IMR-90 (cell line): Measurements from ENCODE around the gene DAB1. TPM values are rescaled to one million over a fixed set of nuclear protein-coding genes. Genes with fewer than 3 reads are reported as not detected.

ENCODE experiments used
- ATAC-seq: fragments of 200-7000 bp; cut with Tn5 transposase; 2 replicates; pipeline ENCODE4 v1.9.1; 2020; ENCODE audit warnings: low read depth, mild to moderate bottlenecking, moderate library complexity
- BruUV-seq: library from RNA; stranded (reverse); fragments of 400-500 nt; replicated peaks from 2 replicates; lab custom pipeline; 2021; lab: Mats Ljungman, UMichigan
- CTCF ChIA-PET: fragments of 300-600 bp; formaldehyde crosslinking; extraction: SDS; loops from one replicate; lab custom pipeline; 2021; ENCODE audit warnings: antibody characterized with exemption; lab: Yijun Ruan, JAX
- POLR2A ChIA-PET: fragments of 300-600 bp; sonication (Branson Sonifier 250); formaldehyde crosslinking; loops from one replicate; lab custom pipeline; 2022; ENCODE audit warnings: antibody characterized with exemption; ENCODE audit not compliant: unreplicated experiment; lab: Charles Lee
- DNase-seq: peaks from one replicate; pipeline ENCODE4 v3.0.0; 2013
- H2AFZ ChIP-seq: replicated peaks from 2 replicates; pipeline ENCODE3; 2013; ENCODE audit warnings: low read length, mild to moderate bottlenecking; ENCODE audit not compliant: poor library complexity
- H2AK5ac ChIP-seq: 2 replicates; pipeline ENCODE4 v1.6.1; 2013; ENCODE audit warnings: low read depth, low read length, inconsistent platforms
- H2AK9ac ChIP-seq: replicated peaks from 2 replicates; pipeline ENCODE3; 2013; ENCODE audit warnings: mild to moderate bottlenecking, low read depth, low read length, moderate library complexity; ENCODE audit not compliant: poor library complexity
- H2BK120ac ChIP-seq: 2 replicates; pipeline ENCODE4 v1.6.1; 2013; ENCODE audit warnings: low read depth, low read length, inconsistent platforms
- H2BK15ac ChIP-seq: 3 replicates; pipeline ENCODE4 v1.6.1; 2013; ENCODE audit warnings: low read depth, low read length, inconsistent platforms
- H2BK20ac ChIP-seq: 2 replicates; pipeline ENCODE4 v1.6.1; 2013; ENCODE audit warnings: low read depth, mild to moderate bottlenecking, inconsistent platforms, low read length, moderate library complexity
- H2BK5ac ChIP-seq: 2 replicates; pipeline ENCODE4 v1.6.1; 2013; ENCODE audit warnings: mild to moderate bottlenecking, low read depth, low read length, inconsistent platforms; ENCODE audit not compliant: poor library complexity, severe bottlenecking
- H3K14ac ChIP-seq: replicated peaks from 2 replicates; pipeline ENCODE4 v1.6.1; 2013; ENCODE audit warnings: low read depth, low read length, inconsistent platforms
- H3K18ac ChIP-seq: 2 replicates; pipeline ENCODE4 v1.6.1; 2013; ENCODE audit warnings: low read depth, low read length, control low read depth
- H3K23ac ChIP-seq: 2 replicates; pipeline ENCODE4 v1.6.1; 2013; ENCODE audit warnings: low read depth, low read length, inconsistent platforms
- H3K27ac ChIP-seq: 2 replicates; pipeline ENCODE4 v1.5.1; 2013; ENCODE audit warnings: mild to moderate bottlenecking, control low read depth, low read length; ENCODE audit not compliant: insufficient read depth
- H3K27me3 ChIP-seq: 2 replicates; pipeline ENCODE4 v1.6.1; 2013; ENCODE audit warnings: low read length; ENCODE audit not compliant: control insufficient read depth, insufficient read depth
- H3K36me3 ChIP-seq: 2 replicates; pipeline ENCODE4 v1.6.1; 2013; ENCODE audit warnings: low read length, mixed read lengths; ENCODE audit not compliant: control insufficient read depth, insufficient read depth
- H3K4ac ChIP-seq: 2 replicates; pipeline ENCODE4 v1.6.1; 2013; ENCODE audit warnings: low read depth, low read length, inconsistent platforms
- H3K4me1 ChIP-seq: 2 replicates; pipeline ENCODE4 v1.6.1; 2013; ENCODE audit warnings: low read length, mixed read lengths; ENCODE audit not compliant: control insufficient read depth, insufficient read depth
- H3K4me2 ChIP-seq: 2 replicates; pipeline ENCODE4 v1.6.1; 2013; ENCODE audit warnings: low read depth, mild to moderate bottlenecking, control low read depth, low read length, moderate library complexity
- H3K4me3 ChIP-seq: 2 replicates; pipeline ENCODE4 v1.5.1; 2013; ENCODE audit warnings: low read depth, mild to moderate bottlenecking, control low read depth, low read length, moderate library complexity; ENCODE audit not compliant: insufficient read depth
- H3K56ac ChIP-seq: 2 replicates; pipeline ENCODE4 v1.6.1; 2013; ENCODE audit warnings: low read length, inconsistent platforms; ENCODE audit not compliant: insufficient read depth; ENCODE audit errors: extremely low read depth
- H3K79me1 ChIP-seq, 2 experiments: 2 replicates each; pipeline ENCODE4 v1.6.1; 2013; ENCODE audit warnings: low read length in 2 of 2, inconsistent platforms in 1 of 2, low read depth in 1 of 2
- H3K9ac ChIP-seq: 2 replicates; pipeline ENCODE4 v1.6.1; 2013; ENCODE audit warnings: low read depth, low read length, control low read depth
- H3K9me1 ChIP-seq: 2 replicates; pipeline ENCODE4 v1.6.1; 2013; ENCODE audit warnings: low read length, inconsistent platforms; ENCODE audit not compliant: insufficient read depth
- H3K9me3 ChIP-seq: 2 replicates; pipeline ENCODE4 v1.6.1; 2013; ENCODE audit warnings: low read length; ENCODE audit not compliant: control insufficient read depth, insufficient read depth
- H4K20me1 ChIP-seq: 2 replicates; pipeline ENCODE4 v1.6.1; 2013; ENCODE audit warnings: low read length, inconsistent platforms; ENCODE audit not compliant: insufficient read depth
- H4K5ac ChIP-seq: 2 replicates; pipeline ENCODE4 v1.6.1; 2013; ENCODE audit warnings: mild to moderate bottlenecking, low read depth, low read length, control low read depth
- H4K8ac ChIP-seq, 2 experiments: 2 replicates each; pipeline ENCODE4 v1.6.1; 2013; ENCODE audit warnings: low read depth in 2 of 2, low read length in 2 of 2, control low read depth in 1 of 2, inconsistent platforms in 1 of 2
- H4K91ac ChIP-seq: 2 replicates; pipeline ENCODE4 v1.6.1; 2013; ENCODE audit warnings: low read depth, low read length, inconsistent platforms; ENCODE audit not compliant: insufficient read depth
- CEBPB ChIP-seq: IDR thresholded peaks from 2 replicates; pipeline ENCODE4 v1.6.1; 2012; ENCODE audit warnings: low read depth, low read length, improper control_type of control experiment
- CHD1 ChIP-seq: IDR thresholded peaks from 2 replicates; pipeline ENCODE4 v1.6.1; 2012; ENCODE audit warnings: low read depth, low read length, improper control_type of control experiment
- CTCF ChIP-seq: conservative IDR thresholded peaks from 2 replicates; pipeline ENCODE4 v1.5.1; 2012; ENCODE audit warnings: mild to moderate bottlenecking, low read depth, low read length, improper control_type of control experiment
- MAFK ChIP-seq: IDR thresholded peaks from 2 replicates; pipeline ENCODE4 v1.6.1; 2012; ENCODE audit warnings: low read depth, low read length, improper control_type of control experiment
- MAZ ChIP-seq: IDR thresholded peaks from 2 replicates; pipeline ENCODE4 v1.6.1; 2012; ENCODE audit warnings: low read depth, mild to moderate bottlenecking, low read length, improper control_type of control experiment, moderate library complexity, borderline replicate concordance
- POLR2A ChIP-seq: IDR thresholded peaks from 2 replicates; pipeline ENCODE4 v1.6.1; 2012; ENCODE audit warnings: mild to moderate bottlenecking, low read depth, low read length
- RAD21 ChIP-seq: IDR thresholded peaks from 2 replicates; pipeline ENCODE4 v1.6.1; 2012; ENCODE audit warnings: low read length, improper control_type of control experiment
- RFX5 ChIP-seq: IDR thresholded peaks from 2 replicates; pipeline ENCODE4 v1.8.0; 2012; ENCODE audit warnings: low read depth, mild to moderate bottlenecking, low read length, moderate library complexity
- SMC3 ChIP-seq: fragments of 150-350 bp; IDR thresholded peaks from 2 replicates; pipeline ENCODE4 v1.6.1; 2016; ENCODE audit warnings: low read depth, mild to moderate bottlenecking, antibody characterized with exemption, low read length, moderate library complexity
- WGBS, 2 experiments: methylation state at CpG; one replicate each; pipeline versions ENCODE4 v1.1.5 to v1.1.7; 2013; ENCODE audit warnings: missing lambda C conversion rate in 2 of 2; ENCODE audit not compliant: insufficient read length in 1 of 2; ENCODE audit errors: extremely low coverage in 2 of 2; 5-methylcytosine and 5-hydroxymethylcytosine counted together
- dilution Hi-C: fragments of 300-500 bp; cut with HindIII; formaldehyde crosslinking; loops from one replicate; pipeline ENCODE4 v1.14.3; 2018; ENCODE audit warnings: low sequenced_read_pairs; ENCODE audit not compliant: unreplicated experiment
- in situ Hi-C: fragments of 300-500 bp; cut with MboI; formaldehyde crosslinking; loops from 3 replicates; pipeline ENCODE4 v1.14.3; 2019; ENCODE audit warnings: low sequenced_read_pairs, inconsistent platforms, mixed read lengths
- intact Hi-C: fragments of 100-400 bp; cut with micrococcal nuclease; formaldehyde crosslinking; loops from 2 replicates; pipeline ENCODE4 v1.10.0; 2022
- polyA plus RNA-seq, 3 experiments: library from polyadenylated mRNA; depleted of rRNA; stranded (reverse); fragments of >200 nt; gene quantifications; 2 replicates each; pipeline ENCODE4 v1.2.3, GENCODE V29; 2012; ENCODE audit warnings: low replicate concordance in 1 of 3
- total RNA-seq: library from RNA; depleted of rRNA; stranded (reverse); fragments of >200 nt; gene quantifications from 2 replicates; pipeline ENCODE4 v1.2.3, GENCODE V29; 2012

The DAB1 gene
- total and polyA plus RNA-seq, 2 of the 4 experiments (the other 2 are of a cell fraction), result 0.18 to 0.41 TPM

- DNase-seq, result no peak
- no peaks in the 10 kb centered on the region for H4K20me1 ChIP-seq
Observed at GRCh38 chr1:56979986-56980755, 443.7 kb downstream of the DAB1 start.

More at GRCh38 chr1:56979986-56980755, 443.7 kb downstream of the DAB1 start:
- Histone ChIP-seq H2AK5ac (no peak overlapping the region), H2BK5ac (no peak overlapping the region), H3K27ac (no peak overlapping the region), H3K36me3 (no peaks in the 10 kb centered on the region), H3K18ac (no peak overlapping the region), H2BK15ac (no peak overlapping the region), H3K4me1 (no peaks in the 10 kb centered on the region), H3K9me1 (no peaks in the 10 kb centered on the region), H3K9me3 (no peaks in the 10 kb centered on the region), H2AK9ac (no peak overlapping the region), H3K14ac (no peak overlapping the region), H2BK20ac (no peak overlapping the region), H3K27me3 (peaks cover 9% of the 10 kb centered on the region), H2BK120ac (no peak overlapping the region), H3K56ac (no peak overlapping the region), H3K4me3 (no peak overlapping the region), H4K91ac (no peak overlapping the region), H3K23ac (no peak overlapping the region), H3K4me2 (no peak overlapping the region), H3K4ac (no peak overlapping the region), H3K79me1 (no peaks in the 10 kb centered on the region), H2AFZ (no peak overlapping the region), H3K9ac (no peak overlapping the region), H4K5ac (no peak overlapping the region), H4K8ac (no peak overlapping the region)
- ChIA-PET CTCF (no interaction called here), POLR2A (interaction anchor here (0.5 kb wide), 1 partner anchor 180 kb away, joined by 3 read pairs; no protein-coding TSS in a partner anchor)
- intact Hi-C loops (no loop called here), dilution Hi-C loops (no loop called here), in situ Hi-C loops (no loop called here)
- no peak for ATAC-seq
- WGBS, 2 experiments, result 57% methylated on average over 1 of the region's 4 CpGs; no CpG with 5 or more reads in 1 of the 2 experiments
- TF ChIP-seq POLR2A (no peak), CHD1 (no peak), CEBPB (no peak), SMC3 (no peak), RAD21 (no peak), MAFK (no peak), RFX5 (no peak), CTCF (no peak), MAZ (no peak)
- BruUV-seq, result no TSS peak
